ENCODE measurements around the gene AGBL1.

AGBL1 gene

GRCh38 chr15:86201313-86202008 is 121.8 kb downstream of the AGBL1 start:
- DNase-seq (ENCODE audit: low read depth): no peak
- no peak overlapping the region for H3K4me3 ChIP-seq (ENCODE audit: low read depth, low read length)
- TF ChIP-seq CTCF (IDR thresholded peaks at IDR 0.05; ENCODE audit: low read depth, low read length, missing control alignments): no peak

GRCh38 chr15:86203462-86203861 is 123.8 kb downstream of the AGBL1 start:
- H3K4me3 ChIP-seq (ENCODE audit: low read depth, low read length): no peak overlapping the region
- TF ChIP-seq CTCF (IDR thresholded peaks at IDR 0.05; ENCODE audit: low read depth, low read length, missing control alignments): no peak
- no peak for DNase-seq (ENCODE audit: low read depth)

- H3K4me3 ChIP-seq (ENCODE audit: low read depth, low read length): no peak overlapping the region
- no peak for TF ChIP-seq CTCF (IDR thresholded peaks at IDR 0.05; ENCODE audit: low read depth, low read length, missing control alignments)
- no peak for DNase-seq (ENCODE audit: low read depth)
These were observed 125.4 kb downstream of the AGBL1 start for GRCh38 chr15:86205096-86205495.

GRCh38 chr15:86213420-86213819 is 133.7 kb downstream of the AGBL1 start:
- no peak for DNase-seq (ENCODE audit: low read depth)
- H3K4me3 ChIP-seq (ENCODE audit: low read depth, low read length): no peak overlapping the region
- no peak for TF ChIP-seq CTCF (IDR thresholded peaks at IDR 0.05; ENCODE audit: low read depth, low read length, missing control alignments)

- TF ChIP-seq CTCF (IDR thresholded peaks at IDR 0.05; ENCODE audit: low read depth, low read length, missing control alignments): no peak
- DNase-seq (ENCODE audit: low read depth): no peak
- no peak overlapping the region for H3K4me3 ChIP-seq (ENCODE audit: low read depth, low read length)
These were observed 134.2 kb downstream of the AGBL1 start for GRCh38 chr15:86213888-86214287.

- H3K4me3 ChIP-seq (ENCODE audit: low read depth, low read length): no peak overlapping the region
- no peak for DNase-seq (ENCODE audit: low read depth)
- TF ChIP-seq CTCF (IDR thresholded peaks at IDR 0.05; ENCODE audit: low read depth, low read length, missing control alignments): no peak
These were observed 141.4 kb downstream of the AGBL1 start for GRCh38 chr15:86221119-86221518.

GRCh38 chr15:86229306-86229705 is 149.6 kb downstream of the AGBL1 start:
- H3K4me3 ChIP-seq (ENCODE audit: low read depth, low read length): no peak overlapping the region
- TF ChIP-seq CTCF (IDR thresholded peaks at IDR 0.05; ENCODE audit: low read depth, low read length, missing control alignments): no peak
- no peak for DNase-seq (ENCODE audit: low read depth)

All from GM12864 (cell line).